ENCODE data around the gene WDTC1.

- TF ChIP-seq CTCF (IDR thresholded peaks at IDR 0.05) (no peak), POLR2A (IDR thresholded peaks at IDR 0.05) (no peak)
Measured at GRCh38 chr1:27314169-27314568, 79.7 kb downstream of the WDTC1 start.
